Activated CD8-positive, alpha-beta memory T cell treated with anti-CD3 and anti-CD28 coated beads, Interleukin-2, amount 50 U/mL, for 24 hours (primary cell): Measurements from ENCODE around the gene IDUA.
"Not testable (repeated sequence)": the region's sequence is repeated elsewhere in the genome, so short reads cannot be mapped to it uniquely, and the experiment has no call there.

Source experiments
- DNase-seq: peaks from one replicate; pipeline ENCODE4 v3.0.0-alpha.2; 2020; ENCODE audit errors: extremely low read depth

Gene IDUA

GRCh38 chr4:987624-988513 lies 1.0 kb downstream of the IDUA start:
- DNase-seq = no peak

- DNase-seq = no peak
Observed at GRCh38 chr4:988726-989721, 2.2 kb downstream of the IDUA start.

- no peak for DNase-seq
Observed at GRCh38 chr4:989722-990471, 3.1 kb downstream of the IDUA start.

GRCh38 chr4:990746-991367 lies 4.0 kb downstream of the IDUA start:
- no peak for DNase-seq

- no peak for DNase-seq
Observed at GRCh38 chr4:991451-992296, 4.8 kb downstream of the IDUA start.

GRCh38 chr4:992297-993110 lies 5.7 kb downstream of the IDUA start:
- no peak for DNase-seq

GRCh38 chr4:993111-994029 lies 6.5 kb downstream of the IDUA start, which contains the start of gene SLC26A1:
SLC26A1 (minus strand) TSS chr4:993404; CDS start chr4:991703, 1,701 bp downstream.
- no peak for DNase-seq

GRCh38 chr4:995311-996026 lies 8.6 kb downstream of the IDUA start:
- no peak for DNase-seq

- DNase-seq = no peak
Observed at GRCh38 chr4:996030-996996, 9.5 kb downstream of the IDUA start.

GRCh38 chr4:996997-997374 lies 10.1 kb downstream of the IDUA start:
- DNase-seq = no peak

- no peak for DNase-seq
Observed at GRCh38 chr4:997375-998071, 10.7 kb downstream of the IDUA start.

GRCh38 chr4:998096-998691 lies 11.3 kb downstream of the IDUA start:
- no peak for DNase-seq

- DNase-seq = not testable (repeated sequence)
Observed at GRCh38 chr4:999240-999863, 12.5 kb downstream of the IDUA start.

- DNase-seq = no peak
Observed at GRCh38 chr4:999882-1000425, 13.1 kb downstream of the IDUA start.
